Lung microvascular endothelial cell (primary cell): ENCODE results near the gene REEP2. TPM values are rescaled to one million over a fixed set of nuclear protein-coding genes. Genes with fewer than 3 reads are reported as not detected.
A peak's percentile ranks its signal among the peaks of the same experiment; 100 is the strongest.

ENCODE experiments used
- DNase-seq, 2 donors: peaks; one replicate each; pipeline versions ENCODE4 v3.0.0 to v3.0.0-alpha.2; 2010; ENCODE audit warnings: low read depth in 2 of 2
- total RNA-seq: library from RNA; depleted of rRNA; stranded (reverse); fragments of >200 nt; gene quantifications from 2 replicates; pipeline ENCODE4 v1.2.1, GENCODE V29; 2014

The REEP2 gene
- total RNA-seq, 1 donor from 2014 or later = 0.40 TPM

GRCh38 chr5:138448481-138449398 lies 9.9 kb downstream of the REEP2 start:
- no peak for DNase-seq

DNA sequence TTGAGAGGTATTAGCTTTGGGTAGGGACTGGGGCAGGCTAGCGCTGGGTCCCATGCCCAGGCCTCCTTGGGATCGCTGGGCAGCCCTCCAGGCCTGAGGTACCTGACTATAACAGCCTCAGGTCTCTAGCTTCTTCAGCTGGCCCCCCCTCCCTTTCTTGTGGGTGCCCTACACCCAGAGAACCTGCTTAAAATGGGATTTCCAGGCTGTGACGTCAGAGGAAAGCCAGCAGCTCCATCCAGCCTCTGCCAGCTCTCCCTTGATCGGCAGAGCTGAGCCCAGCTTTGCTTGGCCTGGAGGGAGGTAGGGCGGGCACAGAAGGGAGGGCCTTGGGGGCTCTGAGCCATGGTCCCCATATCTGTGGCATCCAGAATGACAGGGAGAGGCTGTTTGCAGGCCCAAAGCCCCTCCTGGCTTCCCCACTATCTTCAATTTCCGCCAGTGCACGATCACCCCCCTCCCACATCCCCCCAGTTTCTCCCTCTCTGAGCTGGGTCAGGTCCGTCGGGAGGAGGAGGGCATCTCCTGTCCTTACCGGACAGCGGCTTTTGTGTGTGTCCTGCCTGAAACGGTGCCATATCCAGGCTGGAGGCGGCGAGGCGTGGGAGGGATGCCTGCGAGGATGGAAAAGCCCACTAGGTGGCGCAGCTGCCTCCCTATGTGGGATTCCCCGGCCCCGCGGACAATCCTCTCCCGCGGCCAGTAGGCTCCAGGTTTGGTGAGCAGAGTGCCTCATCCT lies 10.8 kb downstream of the REEP2 start:
- peak; percentile 78 to 86 for DNase-seq

- DNase-seq = no peak
Measured at GRCh38 chr5:138450971-138451370, 12.1 kb downstream of the REEP2 start.

DNA sequence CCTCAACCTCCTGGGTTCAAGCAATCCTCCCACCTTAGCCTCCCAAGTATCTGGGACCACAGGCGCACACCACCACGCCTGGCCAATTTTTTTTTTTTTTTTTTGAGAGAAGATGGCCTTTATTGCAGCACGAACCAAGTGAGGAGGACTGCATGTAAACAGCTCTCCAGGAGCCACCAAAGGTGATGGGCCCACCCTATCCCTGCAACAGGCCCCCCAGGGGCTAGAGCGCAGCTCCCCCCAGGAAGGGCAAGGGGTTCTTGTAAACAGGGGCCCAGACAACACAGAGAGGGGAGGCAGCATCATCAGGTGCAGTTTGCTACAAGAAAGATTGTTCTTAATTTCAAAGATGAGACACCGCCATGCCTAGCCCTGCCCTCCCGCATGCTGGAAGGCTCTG lies 13.9 kb downstream of the REEP2 start:
- DNase-seq = no peak

GRCh38 chr5:138453590-138453989 lies 14.7 kb downstream of the REEP2 start:
- no peak for DNase-seq

GRCh38 chr5:138454121-138454520 lies 15.3 kb downstream of the REEP2 start:
- DNase-seq = no peak

DNA sequence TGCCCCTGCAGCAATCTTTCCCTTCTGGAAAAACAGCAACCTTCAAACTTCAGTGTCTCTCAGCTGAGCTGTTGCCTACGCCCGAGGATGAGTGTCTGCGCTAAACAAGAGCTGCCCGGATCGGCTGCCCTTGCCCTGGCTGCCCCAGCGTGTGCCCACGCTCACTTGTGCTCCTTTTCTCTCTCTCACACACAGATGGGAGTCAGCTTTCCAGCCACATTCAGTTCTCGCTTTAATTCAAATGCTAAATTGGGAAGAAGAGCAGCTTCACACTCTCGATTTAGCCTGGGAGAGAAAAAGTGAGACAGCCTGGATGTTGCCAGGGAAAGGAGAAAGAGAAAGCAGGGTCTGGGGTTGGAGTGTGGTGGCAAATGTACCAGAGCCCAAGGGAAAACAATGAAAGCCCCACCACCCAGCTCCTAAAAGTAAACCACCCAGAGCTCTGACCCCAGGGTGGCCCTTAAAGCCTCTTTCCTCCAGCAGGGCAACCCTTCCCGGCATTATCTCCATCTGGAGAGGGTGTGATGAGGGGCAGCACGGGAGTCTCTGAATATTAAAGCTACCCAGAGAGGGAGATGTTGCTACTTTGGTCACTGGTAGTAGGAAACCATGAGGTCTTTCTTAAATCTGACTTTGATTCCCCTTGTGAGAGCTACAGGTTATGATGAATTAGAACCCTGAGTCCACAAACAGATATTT lies 16.5 kb downstream of the REEP2 start:
- no peak for DNase-seq

GRCh38 chr5:138457531-138458275 lies 18.8 kb downstream of the REEP2 start:
- DNase-seq = no peak

- peak in 1 of 2 donors; percentile 25 for DNase-seq
Measured at GRCh38 chr5:138458384-138458783, 19.5 kb downstream of the REEP2 start.

DNA sequence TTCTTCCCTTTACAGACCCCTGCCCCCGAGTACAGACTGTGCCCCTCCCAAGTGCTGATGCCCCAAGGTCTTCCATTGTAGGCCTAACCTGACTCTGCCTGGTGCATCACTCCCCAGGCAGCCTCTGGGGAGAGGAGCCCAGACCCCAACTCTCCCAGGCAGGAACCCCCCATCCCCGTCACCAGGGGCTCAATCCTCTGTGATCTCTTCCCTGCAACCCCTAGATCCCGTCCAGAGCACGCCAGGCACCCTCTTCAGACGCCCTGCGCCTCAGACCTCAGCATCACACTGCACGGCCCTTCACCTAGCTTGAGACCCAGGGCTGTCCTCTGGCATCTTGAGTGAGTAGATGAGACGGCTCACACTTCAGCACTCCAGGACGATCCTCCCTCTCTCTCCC lies 20.0 kb downstream of the REEP2 start:
- DNase-seq = no peak

- peak; percentile 61 to 95 for DNase-seq
Measured at GRCh38 chr5:138459311-138459933, 20.6 kb downstream of the REEP2 start.

GRCh38 chr5:138460032-138460693 lies 21.3 kb downstream of the REEP2 start:
- DNase-seq = no peak

GRCh38 chr5:138461343-138462125 lies 22.7 kb downstream of the REEP2 start:
- DNase-seq = peak; percentile 82 to 83

- DNase-seq = no peak
Measured at GRCh38 chr5:138463419-138464007, 24.7 kb downstream of the REEP2 start.

GRCh38 chr5:138464008-138464387 lies 25.1 kb downstream of the REEP2 start:
- peak; percentile 94 to 96 for DNase-seq

DNA sequence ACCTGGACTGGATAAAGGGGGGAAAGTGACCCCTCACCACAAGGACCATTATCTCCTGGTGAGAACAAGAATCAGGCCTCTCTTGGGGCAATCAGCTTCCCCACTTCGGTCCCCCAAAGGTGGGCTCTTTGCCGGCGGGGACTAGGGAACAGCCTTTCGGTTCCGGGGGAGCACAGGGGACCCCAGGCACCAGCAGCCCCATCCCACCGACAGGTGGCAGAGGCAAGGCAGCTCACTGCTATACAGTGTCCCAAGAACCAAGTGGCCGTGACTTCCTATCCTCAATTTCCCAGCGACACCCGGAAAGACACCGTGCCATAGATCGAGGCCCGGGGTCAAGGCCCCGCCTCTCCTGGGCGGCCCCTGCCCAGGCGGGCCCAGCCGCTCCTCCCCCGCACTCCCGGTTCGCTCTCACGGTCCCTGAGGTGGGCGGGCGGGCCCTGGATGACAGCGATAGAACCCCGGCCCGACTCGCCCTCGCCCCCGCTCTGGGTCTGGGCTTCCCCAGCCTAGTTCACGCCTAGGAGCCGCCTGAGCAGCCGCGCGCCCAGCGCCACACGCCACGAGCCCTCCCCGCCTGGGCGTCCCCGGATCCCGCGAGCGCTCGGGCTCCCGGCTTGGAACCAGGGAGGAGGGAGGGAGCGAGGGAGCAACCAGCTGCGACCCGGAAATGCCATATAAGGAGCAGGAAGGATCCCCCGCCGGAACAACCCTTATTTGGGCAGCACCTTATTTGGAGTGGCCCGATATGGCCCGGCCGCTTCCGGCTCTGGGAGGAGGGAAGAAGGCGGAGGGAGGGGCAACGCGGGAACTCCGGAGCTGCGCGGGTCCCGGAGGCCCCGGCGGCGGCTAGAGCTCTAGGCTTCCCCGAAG lies 25.8 kb downstream of the REEP2 start:
- DNase-seq = peak; percentile 98

DNA sequence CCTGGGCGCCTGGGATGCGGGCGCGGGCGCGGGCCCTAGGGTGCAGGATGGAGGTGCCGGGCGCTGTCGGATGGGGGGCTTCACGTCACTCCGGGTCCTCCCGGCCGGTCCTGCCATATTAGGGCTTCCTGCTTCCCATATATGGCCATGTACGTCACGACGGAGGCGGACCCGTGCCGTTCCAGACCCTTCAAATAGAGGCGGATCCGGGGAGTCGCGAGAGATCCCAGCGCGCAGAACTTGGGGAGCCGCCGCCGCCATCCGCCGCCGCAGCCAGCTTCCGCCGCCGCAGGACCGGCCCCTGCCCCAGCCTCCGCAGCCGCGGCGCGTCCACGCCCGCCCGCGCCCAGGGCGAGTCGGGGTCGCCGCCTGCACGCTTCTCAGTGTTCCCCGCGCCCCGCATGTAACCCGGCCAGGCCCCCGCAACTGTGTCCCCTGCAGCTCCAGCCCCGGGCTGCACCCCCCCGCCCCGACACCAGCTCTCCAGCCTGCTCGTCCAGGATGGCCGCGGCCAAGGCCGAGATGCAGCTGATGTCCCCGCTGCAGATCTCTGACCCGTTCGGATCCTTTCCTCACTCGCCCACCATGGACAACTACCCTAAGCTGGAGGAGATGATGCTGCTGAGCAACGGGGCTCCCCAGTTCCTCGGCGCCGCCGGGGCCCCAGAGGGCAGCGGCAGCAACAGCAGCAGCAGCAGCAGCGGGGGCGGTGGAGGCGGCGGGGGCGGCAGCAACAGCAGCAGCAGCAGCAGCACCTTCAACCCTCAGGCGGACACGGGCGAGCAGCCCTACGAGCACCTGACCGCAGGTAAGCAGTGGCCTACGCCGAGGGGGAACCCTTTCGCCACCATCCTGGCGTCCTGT lies 26.6 kb downstream of the REEP2 start, which contains the start of gene EGR1:
TSS of gene EGR1 (plus strand) at position 219 of the 864 bp plus-strand sequence. CDS start at position 502, 283 bp downstream.
- DNase-seq = peak; percentile 91 to 95
